Activated T-helper 1 cell treated with anti-CD3 and anti-CD28 coated beads, Interleukin-2, amount 50 U/mL, for 16 hours (primary cell): ENCODE data around the gene AIRE.
"Not testable (repeated sequence)": the region's sequence is repeated elsewhere in the genome, so short reads cannot be mapped to it uniquely, and the experiment has no call there.

Experiments used
- DNase-seq, 2 donors: peaks; one replicate each; pipeline ENCODE4 v3.0.0-alpha.2; 2020; ENCODE audit warnings: low read depth in 1 of 2, low spot score in 1 of 2

AIRE gene

GRCh38 chr21:44285138-44285992 lies at the start of gene AIRE:
AIRE (plus strand) TSS chr21:44285876; CDS start chr21:44286007, 131 bp downstream.
- no peak for DNase-seq

- not testable (repeated sequence) for DNase-seq
These were observed 45.3 kb upstream of the AIRE start for GRCh38 chr21:44240353-44240752.

GRCh38 chr21:44240842-44241241 lies 44.8 kb upstream of the AIRE start, which contains the start of gene ICOSLG:
ICOSLG (minus strand) TSS chr21:44240943; CDS start chr21:44240817, 126 bp downstream.
- DNase-seq, result not testable (repeated sequence)

GRCh38 chr21:44241281-44241680 lies 44.4 kb upstream of the AIRE start:
- DNase-seq, result not testable (repeated sequence)

GRCh38 chr21:44243980-44244379 lies 41.7 kb upstream of the AIRE start:
- DNase-seq, result not testable (repeated sequence)

GRCh38 chr21:44247904-44248303 lies 37.8 kb upstream of the AIRE start:
- DNase-seq, result not testable (repeated sequence)

GRCh38 chr21:44249204-44250037 lies 36.3 kb upstream of the AIRE start:
- not testable (repeated sequence) for DNase-seq

GRCh38 chr21:44253832-44254710 lies 31.6 kb upstream of the AIRE start:
- no peak for DNase-seq

GRCh38 chr21:44255511-44255981 lies 30.1 kb upstream of the AIRE start:
- DNase-seq, result no peak

GRCh38 chr21:44258056-44258725 lies 27.5 kb upstream of the AIRE start:
- DNase-seq, result no peak

- DNase-seq, result no peak
These were observed 26.5 kb upstream of the AIRE start for GRCh38 chr21:44259082-44259705.

GRCh38 chr21:44260066-44260465 lies 25.6 kb upstream of the AIRE start:
- DNase-seq, result no peak

GRCh38 chr21:44260791-44261631 lies 24.7 kb upstream of the AIRE start:
- no peak for DNase-seq

GRCh38 chr21:44261675-44262295 lies 23.9 kb upstream of the AIRE start, which contains the start of gene DNMT3L:
DNMT3L (minus strand) TSS chr21:44261897; CDS start chr21:44261259, 638 bp downstream.
- DNase-seq, result no peak

GRCh38 chr21:44262338-44263056 lies 23.2 kb upstream of the AIRE start:
- no peak for DNase-seq

GRCh38 chr21:44263221-44263760 lies 22.4 kb upstream of the AIRE start:
- no peak for DNase-seq

- no peak for DNase-seq
These were observed 21.9 kb upstream of the AIRE start for GRCh38 chr21:44263768-44264167.
